Spinal cord (tissue), 10 donors: ENCODE data around the gene WWTR1. TPM values are rescaled to one million over a fixed set of nuclear protein-coding genes. Genes with fewer than 3 reads are reported as not detected.

Experiments
- DNase-seq, 6 donors: peaks; one replicate each; pipeline versions ENCODE4 v3.0.0 to v3.0.0-alpha.2; 2013 to 2015; ENCODE audit warnings: low spot score in 6 of 6, low read depth in 4 of 6
- H3K27ac ChIP-seq: one replicate; pipeline ENCODE4 v1.5.1; 2013; ENCODE audit warnings: low read depth, low read length, control low read depth
- H3K27me3 ChIP-seq: one replicate; pipeline ENCODE4 v1.6.1; 2013; ENCODE audit warnings: low read length; ENCODE audit not compliant: control insufficient read depth, insufficient read depth
- H3K36me3 ChIP-seq: one replicate; pipeline ENCODE4 v1.6.1; 2013; ENCODE audit warnings: low read length; ENCODE audit not compliant: control insufficient read depth, insufficient read depth
- H3K4me1 ChIP-seq: one replicate; pipeline ENCODE4 v1.6.1; 2013; ENCODE audit warnings: low read length; ENCODE audit not compliant: control insufficient read depth, insufficient read depth
- H3K4me3 ChIP-seq: one replicate; pipeline ENCODE4 v1.5.1; 2013; ENCODE audit warnings: low read depth, low read length, control low read depth
- H3K9me3 ChIP-seq: one replicate; pipeline ENCODE4 v1.6.1; 2013; ENCODE audit warnings: low read length; ENCODE audit not compliant: control insufficient read depth, insufficient read depth
- WGBS: methylation state at CpG from one replicate; pipeline ENCODE4 v1.1.5; 2013; ENCODE audit warnings: missing lambda C conversion rate; ENCODE audit not compliant: insufficient coverage; 5-methylcytosine and 5-hydroxymethylcytosine counted together
- polyA plus RNA-seq, 2 donors: library from polyadenylated mRNA; unstranded; fragments of 120-200 nt; gene quantifications; one replicate each; pipeline ENCODE4 v1.2.1, GENCODE V29; 2013; ENCODE audit not compliant: insufficient read length in 2 of 2
- total RNA-seq, 2 donors: library from RNA; depleted of rRNA in 1 of 2; stranded (reverse); fragments of 120-200 nt in 1 of 2; fragments of >200 nt in 1 of 2; gene quantifications; one replicate each; pipeline versions ENCODE4 v1.2.3 to v1.2.4, GENCODE V29; 2013 to 2014
- donor health status: healthy.

Gene WWTR1
- total and polyA plus RNA-seq, 4 donors, result 41.7 to 58.8 (median 44.1) TPM

GRCh38 chr3:149534082-149534481 lies 123.7 kb downstream of the WWTR1 start:
- DNase-seq, result no peak

GRCh38 chr3:149532489-149533180 lies 125.2 kb downstream of the WWTR1 start:
- Histone ChIP-seq H3K9me3 (no peaks in the 10 kb centered on the region), H3K27me3 (no peaks in the 10 kb centered on the region), H3K36me3 (no peaks in the 10 kb centered on the region), H3K4me3 (no peak overlapping the region), H3K4me1 (peaks cover 22% of the 10 kb centered on the region), H3K27ac (peak overlapping the region; percentile 62)
- peak in 2 of 6 donors; percentile 68 to 78 for DNase-seq
- WGBS, result 9% methylated on average over 6 of the region's 8 CpGs

More at GRCh38 chr3:149534082-149534481, 123.7 kb downstream of the WWTR1 start:
- Histone ChIP-seq H3K9me3 (no peaks in the 10 kb centered on the region), H3K36me3 (no peaks in the 10 kb centered on the region), H3K27ac (no peak overlapping the region), H3K27me3 (no peaks in the 10 kb centered on the region), H3K4me1 (peaks cover 20% of the 10 kb centered on the region), H3K4me3 (no peak overlapping the region)
- 100% methylated on average over 1 of the region's 4 CpGs for WGBS

GRCh38 chr3:149529099-149529498 lies 128.7 kb downstream of the WWTR1 start:
- no peak overlapping the region for H3K4me3 ChIP-seq
- no peaks in the 10 kb centered on the region for H3K9me3 ChIP-seq
- no peak overlapping the region for H3K27ac ChIP-seq
- no peaks in the 10 kb centered on the region for H3K36me3 ChIP-seq
- no CpG with 5 or more reads among the region's 2 CpGs for WGBS
- H3K4me1 ChIP-seq, result peaks cover 8% of the 10 kb centered on the region
- H3K27me3 ChIP-seq, result no peaks in the 10 kb centered on the region
- no peak for DNase-seq

GRCh38 chr3:149528340-149528650 lies 129.5 kb downstream of the WWTR1 start:
- Histone ChIP-seq H3K4me1 (peaks cover 8% of the 10 kb centered on the region), H3K4me3 (no peak overlapping the region), H3K27ac (peak overlapping the region; percentile 72), H3K36me3 (no peaks in the 10 kb centered on the region), H3K27me3 (no peaks in the 10 kb centered on the region), H3K9me3 (no peaks in the 10 kb centered on the region)
- 64% methylated on average over 2 of the region's 4 CpGs for WGBS
- DNase-seq, result no peak

GRCh38 chr3:149527531-149528339 lies 130.1 kb downstream of the WWTR1 start:
- no peaks in the 10 kb centered on the region for H3K27me3 ChIP-seq
- no peaks in the 10 kb centered on the region for H3K9me3 ChIP-seq
- H3K27ac ChIP-seq, result peak overlapping the region; percentile 72
- WGBS, result 46% methylated on average over 5 of the region's 5 CpGs
- no peaks in the 10 kb centered on the region for H3K36me3 ChIP-seq
- DNase-seq, result no peak
- H3K4me3 ChIP-seq, result no peak overlapping the region
- H3K4me1 ChIP-seq, result peaks cover 4% of the 10 kb centered on the region

GRCh38 chr3:149523512-149524299 lies 134.1 kb downstream of the WWTR1 start:
- Histone ChIP-seq H3K4me1 (peaks cover 3% of the 10 kb centered on the region), H3K9me3 (no peaks in the 10 kb centered on the region), H3K4me3 (no peak overlapping the region), H3K27ac (no peak overlapping the region), H3K36me3 (no peaks in the 10 kb centered on the region), H3K27me3 (no peaks in the 10 kb centered on the region)
- 95% methylated on average over 5 of the region's 11 CpGs for WGBS
- no peak for DNase-seq

GRCh38 chr3:149519912-149520311 lies 137.9 kb downstream of the WWTR1 start:
- Histone ChIP-seq H3K4me3 (no peak overlapping the region), H3K4me1 (no peaks in the 10 kb centered on the region), H3K27me3 (no peaks in the 10 kb centered on the region), H3K27ac (no peak overlapping the region), H3K9me3 (no peaks in the 10 kb centered on the region), H3K36me3 (no peaks in the 10 kb centered on the region)
- no CpG with 5 or more reads among the region's 3 CpGs for WGBS
- no peak for DNase-seq

GRCh38 chr3:149516920-149517319 lies 140.9 kb downstream of the WWTR1 start:
- H3K27me3 ChIP-seq, result no peaks in the 10 kb centered on the region
- DNase-seq, result no peak
- WGBS, result no CpG with 5 or more reads among the region's 1 CpG
- H3K4me1 ChIP-seq, result no peaks in the 10 kb centered on the region
- no peaks in the 10 kb centered on the region for H3K9me3 ChIP-seq
- H3K27ac ChIP-seq, result no peak overlapping the region
- H3K36me3 ChIP-seq, result no peaks in the 10 kb centered on the region
- H3K4me3 ChIP-seq, result no peak overlapping the region

GRCh38 chr3:149515249-149515648 lies 142.6 kb downstream of the WWTR1 start:
- no peaks in the 10 kb centered on the region for H3K4me1 ChIP-seq
- no peak for DNase-seq
- H3K36me3 ChIP-seq, result no peaks in the 10 kb centered on the region
- no peak overlapping the region for H3K27ac ChIP-seq
- H3K9me3 ChIP-seq, result no peaks in the 10 kb centered on the region
- WGBS, result no CpG with 5 or more reads among the region's 2 CpGs
- H3K4me3 ChIP-seq, result no peak overlapping the region
- no peaks in the 10 kb centered on the region for H3K27me3 ChIP-seq
